ENCODE measurements around the gene C3orf52. TPM values are rescaled to one million over a fixed set of nuclear protein-coding genes. Genes with fewer than 3 reads are reported as not detected.

The C3orf52 gene
- total and polyA plus RNA-seq, 7 experiments from 2014 or later = 1.2 to 12.3 (median 1.9) TPM

DNA sequence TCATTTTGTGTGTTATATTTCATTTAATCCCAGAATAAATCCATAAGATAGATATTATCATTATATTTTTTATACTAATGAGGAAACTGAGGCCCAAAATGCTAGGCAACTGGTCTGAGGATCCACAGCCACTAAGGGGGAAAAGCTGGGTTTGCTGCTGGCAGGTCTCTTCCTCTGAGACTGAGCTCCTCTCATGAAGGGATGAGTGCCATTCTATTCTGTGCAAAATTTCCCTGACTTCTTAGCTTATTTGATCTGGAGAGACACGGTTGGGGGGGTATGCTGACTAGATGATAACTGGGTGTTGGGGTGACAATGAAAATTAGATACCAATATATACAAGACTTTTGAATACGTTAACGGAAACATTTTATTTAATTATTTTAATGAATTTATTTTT is 44.9 kb downstream of the C3orf52 start:
- H3K4me1 ChIP-seq (ENCODE audit: control insufficient read depth in 2 of 2, insufficient read depth in 2 of 2, low read length in 2 of 2) = peaks cover 47 to 80% of the 10 kb centered on the region in 2 donors
- Mint-ChIP-seq H3K4me3 (peak overlapping the region in 9 of 10 donors; percentile 53 to 100 (median 73)), H3K4me1 (peaks cover 54 to 96% (median 94%) of the 10 kb centered on the region in 7 donors), H3K27me3 (no peaks in the 10 kb centered on the region), H3K27ac (peak overlapping the region; percentile 11 to 94 (median 90)), H3K9me3 (no peaks in the 10 kb centered on the region), H3K36me3 (peaks cover 1 to 11% (median 3%) of the 10 kb centered on the region in 5 donors)
- POLR2A ChIA-PET = interaction anchor here (1.3 to 1.4 kb wide), 2 partner anchors 10 to 430 kb away, joined by 3 to 4 read pairs; partner anchors contain the start of genes ATG3 and SLC35A5
- H3K9me3 ChIP-seq (ENCODE audit: control insufficient read depth in 2 of 3, low read length in 3 of 3) = no peaks in the 10 kb centered on the region
- DNase-seq (peak in 1 of 9 donors; percentile 17), ATAC-seq (no peak)
- intact Hi-C loops (cut with micrococcal nuclease) = loop anchor here in 1 of 2 donors (5.0 to 10.0 kb wide), 3 partner anchors 331 to 876 kb away; partner anchors contain the start of gene CD200R1
- no peaks in the 10 kb centered on the region for H3K36me3 ChIP-seq (ENCODE audit: control insufficient read depth in 2 of 3, insufficient read depth in 3 of 3, low read length in 3 of 3)
- CTCF ChIA-PET = interaction anchor here (1.7 kb wide), 1 partner anchor 20 kb away, joined by 6 read pairs; no protein-coding TSS in a partner anchor
- H3K27ac ChIP-seq (ENCODE audit: low read depth, low read length) = peak overlapping the region; percentile 82
- H3K27me3 ChIP-seq (ENCODE audit: control insufficient read depth in 2 of 2, insufficient read depth in 2 of 2, low read length in 2 of 2) = no peaks in the 10 kb centered on the region
- H3K4me3 ChIP-seq (ENCODE audit: low read length) = no peak overlapping the region

GRCh38 chr3:112132088-112132487 is 45.9 kb downstream of the C3orf52 start:
- H3K4me3 ChIP-seq (ENCODE audit: low read length) = peak overlapping the region; percentile 74
- ATAC-seq (no peak), DNase-seq (no peak)
- H3K4me1 Mint-ChIP-seq = peaks cover 46 to 96% (median 94%) of the 10 kb centered on the region in 7 donors
- POLR2A ChIA-PET = interaction anchor here (0.6 to 1.3 kb wide), 2 partner anchors 357 to 426 kb away, joined by 3 to 5 read pairs; no protein-coding TSS in a partner anchor
- H3K9me3 ChIP-seq (ENCODE audit: control insufficient read depth in 2 of 3, low read length in 3 of 3) = no peaks in the 10 kb centered on the region
- peak overlapping the region; percentile 66 to 100 (median 98) for H3K4me3 Mint-ChIP-seq
- intact Hi-C loops (cut with micrococcal nuclease) = loop anchor here in 1 of 2 donors (2.0 to 10.0 kb wide), 4 partner anchors 153 to 875 kb away; partner anchors contain the start of genes ABHD10 and CD200R1
- H3K4me1 ChIP-seq (ENCODE audit: control insufficient read depth in 2 of 2, insufficient read depth in 2 of 2, low read length in 2 of 2) = peaks cover 39 to 77% of the 10 kb centered on the region in 2 donors
- no peaks in the 10 kb centered on the region for H3K9me3 Mint-ChIP-seq
- H3K27me3 Mint-ChIP-seq = no peaks in the 10 kb centered on the region
- CTCF ChIA-PET = interaction anchor here (0.7 to 1.6 kb wide), 2 partner anchors 21 to 382 kb away, joined by 4 to 14 read pairs; no protein-coding TSS in a partner anchor
- peak overlapping the region; percentile 82 for H3K27ac ChIP-seq (ENCODE audit: low read depth, low read length)
- H3K36me3 ChIP-seq (ENCODE audit: control insufficient read depth in 2 of 3, insufficient read depth in 3 of 3, low read length in 3 of 3) = no peaks in the 10 kb centered on the region
- no peaks in the 10 kb centered on the region for H3K27me3 ChIP-seq (ENCODE audit: control insufficient read depth in 2 of 2, insufficient read depth in 2 of 2, low read length in 2 of 2)
- H3K36me3 Mint-ChIP-seq = peaks cover 0 to 9% (median 0%) of the 10 kb centered on the region in 5 donors
- H3K27ac Mint-ChIP-seq = peak overlapping the region; percentile 54 to 99 (median 97)

DNA sequence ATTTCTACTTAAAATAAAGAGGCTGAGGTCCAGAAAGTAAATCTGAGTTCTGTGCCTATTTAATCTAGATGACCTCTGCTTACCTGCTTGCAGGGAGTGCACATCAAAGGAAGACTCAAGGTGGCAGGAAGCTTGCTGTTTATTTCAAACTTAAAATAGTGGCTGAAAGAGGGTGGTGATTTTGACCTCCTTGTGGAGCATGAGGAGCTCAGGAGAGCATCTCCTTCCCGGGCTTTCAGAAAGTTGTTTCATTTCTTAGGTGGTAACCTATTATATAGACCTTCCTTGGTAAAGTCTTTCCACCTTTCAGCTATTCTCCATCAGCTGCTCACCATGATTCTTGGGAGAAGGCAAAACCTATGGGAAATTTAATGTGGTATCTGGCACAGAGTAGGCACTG is 46.4 kb downstream of the C3orf52 start:
- no peak for ATAC-seq
- intact Hi-C loops (cut with micrococcal nuclease) = loop anchor here in 1 of 2 donors (2.0 to 10.0 kb wide), 4 partner anchors 154 to 875 kb away; partner anchors contain the start of genes ABHD10 and CD200R1
- Histone ChIP-seq H3K9me3 (ENCODE audit: control insufficient read depth in 2 of 3, low read length in 3 of 3) (no peaks in the 10 kb centered on the region), H3K27me3 (ENCODE audit: control insufficient read depth in 2 of 2, insufficient read depth in 2 of 2, low read length in 2 of 2) (no peaks in the 10 kb centered on the region), H3K4me3 (ENCODE audit: low read length) (peak overlapping the region; percentile 74), H3K36me3 (ENCODE audit: control insufficient read depth in 2 of 3, insufficient read depth in 3 of 3, low read length in 3 of 3) (no peaks in the 10 kb centered on the region), H3K4me1 (ENCODE audit: control insufficient read depth in 2 of 2, insufficient read depth in 2 of 2, low read length in 2 of 2) (peaks cover 39 to 77% of the 10 kb centered on the region in 2 donors), H3K27ac (ENCODE audit: low read depth, low read length) (peak overlapping the region; percentile 82)
- H3K36me3 Mint-ChIP-seq = peaks cover 0 to 9% (median 0%) of the 10 kb centered on the region in 5 donors
- DNase-seq = peak in 1 of 9 donors; percentile 14
- H3K27ac Mint-ChIP-seq = peak overlapping the region; percentile 93 to 99 (median 97)
- no peaks in the 10 kb centered on the region for H3K27me3 Mint-ChIP-seq
- H3K4me3 Mint-ChIP-seq = peak overlapping the region; percentile 92 to 100 (median 98)
- H3K9me3 Mint-ChIP-seq = no peaks in the 10 kb centered on the region
- ChIA-PET POLR2A (interaction anchor here (0.6 to 1.4 kb wide), 4 partner anchors 21 to 426 kb away, joined by 3 to 5 read pairs (median 4); partner anchors contain the start of gene SLC9C1), CTCF (interaction anchor here (0.7 to 1.6 kb wide), 4 partner anchors 21 to 399 kb away, joined by 3 to 14 read pairs (median 4); no protein-coding TSS in a partner anchor)
- H3K4me1 Mint-ChIP-seq = peaks cover 46 to 96% (median 94%) of the 10 kb centered on the region in 7 donors

- intact Hi-C loops (cut with micrococcal nuclease) = loop anchor here (1.0 to 10.0 kb wide), 5 partner anchors 21 to 874 kb away; partner anchors contain the start of genes ABHD10 (in 1 of the 2) and CD200R1 (in 1 of the 2)
- ChIA-PET CTCF (interaction anchor here (0.7 to 1.6 kb wide), 5 partner anchors 21 to 398 kb away, joined by 3 to 14 read pairs (median 4); partner anchors contain the start of gene BTLA), POLR2A (interaction anchor here (0.6 to 2.0 kb wide), 5 partner anchors 8 to 356 kb away, joined by 3 to 5 read pairs (median 4); partner anchors contain the start of gene SLC9C1)
- no peaks in the 10 kb centered on the region for H3K36me3 ChIP-seq (ENCODE audit: control insufficient read depth in 2 of 3, insufficient read depth in 3 of 3, low read length in 3 of 3)
- Mint-ChIP-seq H3K9me3 (no peaks in the 10 kb centered on the region), H3K27me3 (no peaks in the 10 kb centered on the region), H3K4me1 (peaks cover 50 to 96% (median 94%) of the 10 kb centered on the region in 7 donors), H3K36me3 (peaks cover 0 to 9% (median 0%) of the 10 kb centered on the region in 5 donors), H3K4me3 (peak within 1 kb of the TSS; percentile 92 to 100 (median 98)), H3K27ac (peak within 1 kb of the TSS; percentile 93 to 99 (median 97))
- peak; percentile 83 for ATAC-seq
- peak within 1 kb of the TSS; percentile 82 for H3K27ac ChIP-seq (ENCODE audit: low read depth, low read length)
- no peaks in the 10 kb centered on the region for H3K9me3 ChIP-seq (ENCODE audit: control insufficient read depth in 2 of 3, low read length in 3 of 3)
- peak within 1 kb of the TSS; percentile 74 for H3K4me3 ChIP-seq (ENCODE audit: low read length)
- H3K4me1 ChIP-seq (ENCODE audit: control insufficient read depth in 2 of 2, insufficient read depth in 2 of 2, low read length in 2 of 2) = peaks cover 35 to 73% of the 10 kb centered on the region in 2 donors
- peak; percentile 41 to 88 (median 68) for DNase-seq
- H3K27me3 ChIP-seq (ENCODE audit: control insufficient read depth in 2 of 2, insufficient read depth in 2 of 2, low read length in 2 of 2) = no peaks in the 10 kb centered on the region
Measured at GRCh38 chr3:112132975-112133448, 46.8 kb downstream of the C3orf52 start, which contains the start of gene GCSAM. Gene GCSAM (minus strand): TSS chr3:112133248. CDS start chr3:112133120, 128 bp downstream.

DNA sequence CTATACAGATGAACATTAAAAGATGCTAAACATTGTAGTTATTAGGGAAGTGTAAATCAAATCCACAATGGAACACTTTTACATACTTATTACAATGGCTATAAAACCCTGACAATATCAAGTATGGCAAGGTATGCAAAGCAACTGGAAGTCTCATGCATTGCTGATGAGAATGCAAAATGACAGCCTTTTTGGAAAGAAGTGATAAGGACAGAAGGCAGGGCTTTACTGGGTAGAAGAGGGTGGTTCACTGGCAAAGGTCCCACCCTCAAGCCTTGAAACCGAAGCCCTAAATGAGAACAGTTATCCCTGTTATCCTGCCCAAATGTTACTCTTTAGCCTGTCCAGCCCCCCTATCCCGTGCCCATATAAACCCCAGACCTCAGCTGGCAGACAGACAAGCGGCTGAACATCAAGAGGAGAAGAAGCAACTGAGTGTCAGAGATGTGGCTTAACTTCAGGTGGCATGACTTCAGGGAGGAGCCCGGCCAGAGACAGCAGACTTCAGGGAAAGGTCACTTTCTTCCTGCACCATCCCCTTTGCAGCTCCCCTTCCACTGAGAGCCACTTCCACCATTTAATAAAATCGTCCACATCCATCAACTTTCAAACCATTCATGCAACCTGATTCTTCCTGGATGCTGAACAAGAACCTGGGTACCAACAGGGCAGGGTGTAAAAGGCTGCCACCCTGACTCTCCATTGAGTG is 47.6 kb downstream of the C3orf52 start:
- no peaks in the 10 kb centered on the region for H3K27me3 Mint-ChIP-seq
- no peaks in the 10 kb centered on the region for H3K9me3 Mint-ChIP-seq
- peak overlapping the region; percentile 93 to 99 (median 97) for H3K27ac Mint-ChIP-seq
- Histone ChIP-seq H3K4me3 (ENCODE audit: low read length) (peak overlapping the region; percentile 74), H3K9me3 (ENCODE audit: control insufficient read depth in 2 of 3, low read length in 3 of 3) (no peaks in the 10 kb centered on the region), H3K27ac (ENCODE audit: low read depth, low read length) (peak overlapping the region; percentile 82), H3K27me3 (ENCODE audit: control insufficient read depth in 2 of 2, insufficient read depth in 2 of 2, low read length in 2 of 2) (no peaks in the 10 kb centered on the region), H3K4me1 (ENCODE audit: control insufficient read depth in 2 of 2, insufficient read depth in 2 of 2, low read length in 2 of 2) (peaks cover 34 to 65% of the 10 kb centered on the region in 2 donors), H3K36me3 (ENCODE audit: control insufficient read depth in 2 of 3, insufficient read depth in 3 of 3, low read length in 3 of 3) (no peaks in the 10 kb centered on the region)
- no peak for ATAC-seq
- POLR2A ChIA-PET = interaction anchor here (0.5 to 2.0 kb wide), 5 partner anchors 9 to 161 kb away, joined by 3 to 5 read pairs (median 4); partner anchors contain the start of gene SLC9C1
- H3K4me3 Mint-ChIP-seq = peak overlapping the region; percentile 92 to 100 (median 98)
- H3K36me3 Mint-ChIP-seq = peaks cover 0 to 9% (median 0%) of the 10 kb centered on the region in 5 donors
- peaks cover 51 to 96% (median 89%) of the 10 kb centered on the region in 7 donors for H3K4me1 Mint-ChIP-seq
- DNase-seq = no peak
- CTCF ChIA-PET = interaction anchor here (0.7 to 1.6 kb wide), 2 partner anchors 22 to 365 kb away, joined by 3 to 14 read pairs; partner anchors contain the start of gene BTLA
- intact Hi-C loops (cut with micrococcal nuclease) = loop anchor here (1.0 to 10.0 kb wide), 6 partner anchors 10 to 874 kb away; partner anchors contain the start of genes ABHD10 (in 1 of the 2) and CD200R1 (in 1 of the 2)

Data from naive thymus-derived CD4-positive, alpha-beta T cell (primary cell).